HG03442 (cell line): ENCODE measurements around the gene PHC1.
A peak's percentile ranks its signal among the peaks of the same experiment; 100 is the strongest.
"Not testable (repeated sequence)": the region's sequence is repeated elsewhere in the genome, so short reads cannot be mapped to it uniquely, and the experiment has no call there.

Experiments used
- ATAC-seq: cut with Tn5 transposase; IDR thresholded peaks from one replicate; pipeline ENCODE4 v1.9.1; 2021; ENCODE audit warnings: mild to moderate bottlenecking, moderate library complexity; ENCODE audit not compliant: unreplicated experiment

Gene PHC1

DNA sequence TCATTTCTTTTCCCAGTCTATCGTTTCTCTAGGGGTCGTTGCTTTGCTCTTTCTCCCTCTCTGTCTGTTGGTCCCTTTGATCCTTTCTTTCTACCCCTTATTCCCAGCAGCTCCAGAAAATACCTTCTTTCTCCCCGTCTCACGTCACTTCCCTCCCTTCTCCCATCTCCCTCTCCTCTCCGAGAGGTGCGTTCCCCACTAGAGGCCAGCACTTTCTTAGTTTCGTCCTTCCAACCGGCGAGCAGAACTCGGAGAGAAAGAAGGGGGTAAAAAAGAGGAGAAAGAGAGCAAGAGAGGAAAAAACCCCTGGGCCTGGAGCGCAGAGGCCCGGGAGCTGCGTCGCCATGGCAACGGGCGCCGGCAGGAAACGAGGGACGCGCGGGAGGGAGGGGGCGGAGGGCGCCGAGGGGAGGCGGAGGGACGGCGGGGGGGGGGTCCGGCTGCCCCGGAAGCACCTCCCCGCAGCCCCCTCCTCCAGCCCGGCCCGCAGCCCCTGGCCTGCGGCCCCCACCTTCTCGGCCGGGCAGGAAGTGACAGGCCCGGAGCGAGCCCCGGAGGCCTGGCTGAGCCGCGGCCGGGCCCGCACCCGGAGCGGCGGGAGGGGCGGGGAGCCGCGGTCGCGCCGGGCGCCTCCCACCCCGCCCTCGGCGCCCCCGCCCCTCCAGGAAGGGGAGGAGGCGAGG is at the start of gene PHC1:
TSS of gene PHC1 (plus strand) at position 477 of the 683 bp plus-strand sequence. CDS start 3,169 bp downstream, outside the sequence.
- peak; percentile 66 for ATAC-seq

DNA sequence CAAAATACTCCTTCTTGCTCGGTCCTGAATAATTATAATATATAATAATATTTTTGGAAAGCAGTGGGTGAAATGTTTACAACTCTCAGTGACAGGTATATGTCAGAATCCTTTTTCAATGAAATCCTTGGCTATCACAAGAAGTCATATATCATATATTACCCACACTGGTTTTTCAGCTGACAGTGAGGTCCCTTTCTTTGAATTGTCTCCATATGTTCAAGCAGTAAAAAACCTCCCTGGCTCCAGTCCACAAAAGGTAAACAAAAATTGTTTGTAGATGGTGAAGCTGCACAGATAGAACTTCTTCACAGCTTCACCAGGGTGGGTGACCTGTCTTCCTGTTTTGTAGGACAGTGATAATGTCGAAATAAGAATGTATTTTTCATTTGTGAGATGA is 47.9 kb upstream of the PHC1 start:
- ATAC-seq = no peak

DNA sequence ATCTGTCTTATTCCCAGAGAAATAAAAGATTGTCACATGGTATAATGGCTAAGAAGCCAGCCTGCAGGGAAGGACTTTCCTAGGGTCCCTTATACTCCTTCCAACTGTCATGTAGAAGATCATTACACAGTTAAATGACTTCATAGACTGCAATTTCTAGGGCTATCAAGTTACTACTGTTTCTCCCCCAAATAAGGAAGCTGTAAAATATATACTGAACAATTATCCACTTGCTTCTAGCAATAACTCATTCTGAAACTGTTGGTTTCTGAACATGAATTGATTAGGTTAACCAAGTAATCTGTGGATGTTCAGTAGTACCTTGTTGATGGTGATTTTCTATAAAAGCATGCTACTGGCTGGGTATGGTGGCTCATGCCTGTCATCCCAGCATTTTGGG is 47.3 kb upstream of the PHC1 start:
- no peak for ATAC-seq

DNA sequence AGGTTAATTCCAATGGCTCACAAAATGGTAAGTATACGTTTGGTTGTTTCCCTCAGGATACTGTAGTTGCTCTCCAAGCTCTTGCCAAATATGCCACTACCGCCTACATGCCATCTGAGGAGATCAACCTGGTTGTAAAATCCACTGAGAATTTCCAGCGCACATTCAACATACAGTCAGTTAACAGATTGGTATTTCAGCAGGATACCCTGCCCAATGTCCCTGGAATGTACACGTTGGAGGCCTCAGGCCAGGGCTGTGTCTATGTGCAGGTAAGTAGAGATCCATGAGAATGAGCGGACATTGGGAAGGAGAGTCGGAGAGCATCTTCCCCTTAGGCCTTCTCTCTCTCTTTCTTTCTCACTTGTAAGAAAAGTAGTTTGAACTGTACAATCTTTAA is 46.5 kb upstream of the PHC1 start:
- no peak for ATAC-seq

DNA sequence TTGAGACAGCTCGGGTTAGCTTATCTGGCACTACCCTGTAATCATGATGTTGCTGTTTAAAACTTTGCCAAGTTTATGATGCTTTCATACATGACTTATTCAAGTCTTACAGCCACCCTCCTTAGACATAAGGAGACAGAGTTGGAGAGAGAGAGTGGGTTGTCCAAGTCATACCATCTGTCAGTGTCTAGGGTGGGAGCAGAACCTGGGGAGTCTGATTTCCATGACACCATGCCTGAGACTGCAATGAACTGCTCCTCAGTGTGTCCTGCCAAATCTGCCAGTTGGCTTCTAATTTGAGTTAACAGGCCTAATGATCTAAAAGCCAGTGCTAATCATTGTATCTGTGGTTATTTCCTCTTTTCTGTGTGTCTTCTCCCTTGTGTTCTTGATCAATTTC is 43.7 kb upstream of the PHC1 start:
- no peak for ATAC-seq

DNA sequence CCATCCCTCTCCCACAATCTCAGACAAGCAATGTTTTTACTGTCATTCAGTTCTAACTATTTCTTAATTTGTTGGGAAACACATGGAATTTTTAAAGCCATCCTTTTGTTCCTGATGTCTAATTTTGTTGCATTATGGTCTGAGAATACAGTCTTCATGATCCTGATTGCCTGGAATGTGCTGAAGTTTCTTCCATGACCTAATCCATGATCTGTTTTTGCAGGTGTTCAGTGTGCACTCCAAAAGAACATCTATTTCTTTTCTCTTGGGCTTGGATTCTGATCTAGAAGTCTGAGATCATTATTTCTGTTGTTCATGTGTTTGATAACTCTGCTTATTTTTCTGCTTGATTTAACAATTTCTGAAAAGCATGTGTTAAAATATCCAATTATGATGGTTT is 43.2 kb upstream of the PHC1 start:
- no peak for ATAC-seq

DNA sequence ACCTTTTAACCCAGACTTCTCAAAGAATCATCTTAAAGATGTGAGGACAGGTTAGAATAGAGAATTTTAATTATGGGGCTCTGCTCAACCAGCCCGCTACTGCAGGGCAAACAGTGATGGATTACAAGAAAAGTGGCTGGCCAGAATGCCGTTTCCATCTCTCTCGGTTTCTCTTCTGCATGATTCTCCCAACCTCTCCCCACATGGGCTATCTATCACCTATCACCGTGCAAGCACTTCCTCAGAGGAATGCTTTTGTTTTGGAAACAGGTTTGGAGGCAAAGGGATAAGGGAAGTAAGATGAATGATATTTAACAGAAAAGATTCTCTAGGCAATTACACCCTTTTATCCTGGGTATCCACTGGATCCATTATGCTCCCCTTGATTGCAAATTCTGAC is 37.4 kb upstream of the PHC1 start:
- no peak for ATAC-seq

DNA sequence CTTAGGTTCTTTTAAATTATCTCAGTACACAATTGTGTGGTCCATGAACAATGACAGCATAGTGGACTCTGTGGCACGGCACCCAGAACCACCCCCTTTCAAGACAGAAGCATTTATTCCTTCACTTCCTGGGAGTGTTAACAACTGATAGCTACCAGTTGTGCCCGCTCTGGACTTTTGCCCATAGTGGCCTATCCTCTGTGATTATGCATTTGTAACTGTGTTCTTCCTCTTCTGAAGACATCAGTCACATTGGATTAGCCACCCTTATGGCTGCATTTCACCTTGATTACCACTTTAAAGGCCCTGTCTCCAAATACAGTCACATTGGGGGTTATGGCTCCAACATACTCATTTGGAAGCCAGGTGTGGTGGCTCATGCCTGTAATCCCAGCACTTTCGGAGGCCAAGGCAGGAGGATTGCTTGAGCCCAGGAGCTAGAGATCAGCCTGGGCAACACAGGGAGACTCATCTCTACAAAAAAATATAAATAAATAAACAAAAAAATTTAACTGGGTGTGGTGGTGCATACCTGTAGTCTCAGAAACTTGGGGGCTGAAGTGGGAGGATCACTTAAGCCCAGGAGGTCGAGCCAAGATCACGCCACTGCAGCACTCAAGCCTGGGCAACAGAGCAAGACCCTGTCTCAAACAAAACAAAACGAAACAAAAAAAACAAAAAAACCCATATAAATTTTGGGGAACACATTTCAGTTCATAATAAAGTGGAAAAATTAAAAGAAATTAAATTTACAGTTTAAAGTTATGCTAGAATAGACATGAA is 27.6 kb upstream of the PHC1 start:
- ATAC-seq = no peak

DNA sequence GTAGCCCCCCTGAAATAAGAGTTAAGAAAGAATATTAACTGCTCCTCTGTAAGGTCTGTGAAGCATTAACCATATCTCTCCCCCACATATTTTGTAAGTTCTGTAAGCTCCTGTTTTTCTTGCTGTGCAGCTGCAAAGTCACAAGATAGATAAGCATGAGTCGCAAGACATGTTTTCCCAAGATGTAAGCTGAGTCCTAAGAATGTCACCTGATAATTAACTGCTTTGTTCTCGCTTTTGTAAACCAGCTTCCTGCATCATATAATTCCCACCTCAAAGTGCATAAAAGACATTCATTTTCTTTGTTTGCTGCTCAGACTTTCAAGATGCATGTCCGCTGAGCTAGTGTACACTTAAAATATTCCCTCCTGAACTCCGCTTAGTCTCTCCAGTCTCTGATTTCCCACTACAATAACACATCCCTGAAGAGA is 27.0 kb upstream of the PHC1 start:
- ATAC-seq = no peak

DNA sequence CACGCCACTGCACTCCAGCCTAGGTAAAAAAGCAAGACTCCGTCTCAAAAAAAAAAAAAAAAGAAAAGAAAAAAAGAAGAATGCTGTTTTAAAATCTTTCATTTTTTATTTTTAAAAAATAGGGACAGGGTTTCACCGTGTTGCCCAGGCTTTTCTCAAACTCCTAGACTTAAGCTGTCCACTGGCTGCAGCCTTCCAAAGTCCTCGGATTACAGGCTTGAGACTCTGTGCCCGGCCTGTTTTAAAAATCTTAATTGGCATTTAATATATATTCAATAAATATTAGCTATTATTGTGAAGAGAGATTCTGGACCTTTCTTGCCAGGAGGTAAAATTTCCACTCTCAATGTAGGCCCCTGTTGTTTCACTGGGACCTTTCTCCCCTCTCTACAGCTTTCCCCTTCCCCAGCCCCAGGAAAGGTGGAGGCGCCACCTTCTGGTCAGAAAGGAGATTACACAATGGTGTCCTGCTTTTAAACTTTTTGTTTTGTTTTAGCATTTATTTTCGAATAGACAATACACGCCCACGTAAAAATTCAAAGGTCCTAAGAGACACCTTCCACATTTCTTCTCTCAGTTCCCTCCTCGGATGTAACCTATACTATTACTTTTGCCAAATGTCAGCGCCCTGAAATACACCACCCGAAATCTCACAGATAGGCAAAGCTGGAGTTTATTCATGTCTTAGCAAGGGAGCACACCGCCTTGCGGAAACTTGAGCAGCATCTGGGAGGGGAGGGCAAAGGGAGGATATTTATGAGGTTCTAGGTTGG is 23.8 kb upstream of the PHC1 start:
- ATAC-seq = no peak

DNA sequence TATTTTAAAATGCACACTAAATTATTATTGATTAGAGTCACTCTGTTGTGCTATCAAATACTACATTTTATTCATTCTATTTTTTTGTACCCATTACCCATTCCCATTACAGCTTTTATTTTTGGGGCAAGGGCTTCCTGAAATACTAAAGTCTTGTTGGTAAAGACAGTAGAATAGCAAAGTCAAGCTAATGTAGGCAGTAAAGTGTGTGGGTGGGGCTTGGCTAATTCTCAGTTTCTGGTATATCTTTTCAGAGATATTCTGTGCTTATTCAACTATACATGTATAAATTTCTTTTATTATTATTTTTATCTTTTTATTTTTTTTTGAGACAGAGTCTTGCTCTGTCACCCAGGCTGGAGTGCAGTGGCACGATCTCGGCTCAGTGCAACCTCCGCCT is 22.3 kb upstream of the PHC1 start:
- ATAC-seq = no peak

DNA sequence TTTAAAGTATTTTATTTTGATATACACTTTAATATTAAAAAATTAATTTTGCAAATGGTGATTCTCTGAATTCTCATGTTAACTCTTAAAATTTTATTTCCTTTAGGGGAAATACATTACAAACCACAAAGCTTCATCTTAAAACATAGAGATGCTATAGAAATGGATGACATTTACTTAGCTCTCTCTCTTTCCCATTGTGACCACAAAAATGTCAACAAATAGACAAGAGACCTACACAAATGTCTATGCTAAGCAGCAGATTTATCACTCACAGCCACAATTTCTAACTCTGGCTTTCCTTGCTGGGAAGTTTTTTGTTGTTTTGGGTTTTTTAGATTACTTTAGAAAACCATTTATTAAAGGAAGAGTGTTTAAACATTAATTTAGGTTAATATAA is 19.9 kb upstream of the PHC1 start:
- ATAC-seq = no peak

DNA sequence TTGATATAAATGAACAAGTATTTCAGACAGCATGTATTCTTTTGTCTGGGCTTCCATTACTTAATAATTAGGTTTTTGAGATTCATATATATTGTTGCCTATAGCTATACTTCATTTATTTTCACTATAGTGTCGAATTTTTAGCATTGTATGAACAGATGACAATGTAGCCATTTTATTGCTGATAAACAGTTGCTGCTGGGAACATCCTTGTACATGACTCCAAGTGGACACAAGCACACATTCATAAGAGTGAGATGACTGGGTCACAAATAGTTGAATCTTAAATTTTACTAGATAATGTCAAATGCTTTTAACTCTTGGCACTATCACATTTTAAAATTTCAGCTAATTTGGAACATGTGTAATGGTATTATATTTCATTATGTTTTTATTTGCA is 19.3 kb upstream of the PHC1 start:
- no peak for ATAC-seq

DNA sequence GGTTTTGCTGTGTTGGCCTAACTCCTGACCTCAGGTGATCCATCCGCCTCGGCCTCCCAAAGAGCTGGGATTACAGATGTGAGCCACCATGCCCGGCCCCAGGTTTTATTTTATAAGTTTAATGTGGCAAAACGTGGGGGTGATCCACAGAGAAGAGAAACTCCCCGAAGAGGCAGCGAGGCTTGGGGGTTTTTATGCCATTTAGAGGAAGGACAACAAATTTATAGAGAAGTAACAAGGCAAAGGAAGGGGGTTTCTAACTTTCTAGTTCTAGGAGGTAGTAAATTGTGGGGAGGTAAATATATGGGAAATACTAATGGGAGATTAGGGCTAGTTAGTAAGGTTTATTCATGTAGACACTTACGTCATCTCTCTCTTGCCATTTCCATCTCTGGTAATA is 17.2 kb upstream of the PHC1 start:
- no peak for ATAC-seq

DNA sequence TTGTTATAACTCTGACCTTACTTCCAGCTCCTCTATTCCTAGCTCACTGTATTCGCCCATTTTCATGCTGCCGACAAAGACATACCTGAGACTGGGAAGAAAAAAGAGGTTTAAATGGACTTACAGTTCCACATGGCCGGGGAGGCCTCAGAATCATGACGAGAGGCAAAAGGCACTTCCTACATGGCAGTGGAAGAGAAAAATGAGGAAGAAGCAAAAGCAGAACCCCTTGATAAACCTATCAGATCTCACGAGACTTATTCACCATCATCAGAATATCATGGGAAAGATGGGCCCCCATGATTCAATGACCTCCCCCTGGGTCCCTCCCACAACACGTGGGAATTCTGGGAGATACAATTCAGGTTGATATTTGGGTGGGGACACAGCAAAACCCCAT is 14.5 kb upstream of the PHC1 start:
- ATAC-seq = no peak

DNA sequence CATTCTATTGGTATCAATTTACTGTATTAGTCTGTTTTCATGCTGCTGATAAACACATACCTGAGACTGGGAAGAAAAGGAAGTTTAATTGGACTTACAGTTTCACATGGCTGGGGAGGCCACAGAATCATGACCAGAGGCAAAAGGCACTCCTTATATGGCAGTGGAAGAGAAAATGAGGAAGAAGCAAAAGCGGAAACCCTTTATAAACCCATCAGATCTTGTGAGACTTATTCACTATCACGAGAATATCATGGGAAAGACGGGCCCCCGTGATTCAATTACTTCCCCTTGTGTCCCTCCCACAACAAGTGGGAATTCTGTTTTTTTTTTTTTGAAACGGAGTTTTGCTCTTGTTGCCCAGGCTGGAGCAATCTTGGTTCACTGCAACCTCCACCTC is 11.6 kb upstream of the PHC1 start:
- ATAC-seq = not testable (repeated sequence)

DNA sequence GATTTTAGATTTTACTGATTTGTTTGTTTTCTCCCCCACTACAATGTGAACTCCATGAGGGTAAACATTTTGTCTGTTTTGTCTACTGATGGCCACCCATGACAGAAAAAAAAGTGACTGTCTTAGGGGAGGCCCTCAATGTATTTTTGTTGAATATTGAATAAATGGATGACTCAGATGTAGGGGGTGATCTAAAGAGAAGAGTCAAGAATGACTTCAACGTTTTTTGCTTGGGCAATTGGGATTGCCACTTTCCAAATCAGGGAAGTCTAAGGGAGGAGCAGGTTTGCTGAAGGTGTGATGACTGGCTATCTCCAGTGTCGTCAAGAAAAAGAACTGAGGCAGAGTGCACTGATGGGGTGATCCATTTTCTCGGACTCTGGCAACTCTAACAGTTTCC is 10.7 kb upstream of the PHC1 start:
- ATAC-seq = no peak

DNA sequence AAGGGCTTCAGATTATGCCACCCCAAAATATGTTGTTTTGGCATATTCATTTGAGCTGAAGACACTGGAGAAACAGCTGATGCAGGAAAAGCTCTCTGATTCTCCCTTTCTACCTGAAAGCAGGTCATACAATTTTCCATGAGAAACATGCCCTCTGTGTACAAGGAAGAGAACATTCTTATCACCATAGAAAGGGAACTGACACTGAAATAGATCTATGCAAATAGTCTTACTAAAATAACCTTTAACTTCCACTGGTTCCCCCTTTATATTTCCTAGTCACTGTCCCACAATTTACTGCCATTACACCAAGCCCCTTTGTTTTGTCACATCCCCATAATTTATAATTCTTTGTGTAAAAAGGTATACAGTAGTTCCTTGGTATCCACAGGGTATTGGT is 9.6 kb upstream of the PHC1 start:
- no peak for ATAC-seq

DNA sequence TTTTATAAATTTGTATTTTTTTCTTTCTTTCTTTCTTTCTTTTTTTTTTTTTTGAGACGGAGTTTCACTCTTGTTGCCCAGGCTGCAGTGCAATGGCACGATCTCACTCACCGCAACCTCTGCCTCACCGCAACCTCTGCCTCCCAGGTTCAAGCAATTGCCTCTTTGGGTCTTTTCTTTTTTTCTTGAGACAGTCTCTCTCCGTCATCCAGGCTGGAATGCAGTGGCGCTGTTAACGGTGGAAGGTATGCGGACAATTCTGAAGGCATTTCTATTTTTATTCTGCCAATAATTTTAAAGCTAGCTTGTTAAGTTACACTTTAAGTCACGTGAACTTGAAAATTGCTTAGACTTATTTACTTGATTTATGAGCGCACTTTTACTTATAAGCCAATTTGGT is 8.8 kb upstream of the PHC1 start:
- ATAC-seq = no peak

DNA sequence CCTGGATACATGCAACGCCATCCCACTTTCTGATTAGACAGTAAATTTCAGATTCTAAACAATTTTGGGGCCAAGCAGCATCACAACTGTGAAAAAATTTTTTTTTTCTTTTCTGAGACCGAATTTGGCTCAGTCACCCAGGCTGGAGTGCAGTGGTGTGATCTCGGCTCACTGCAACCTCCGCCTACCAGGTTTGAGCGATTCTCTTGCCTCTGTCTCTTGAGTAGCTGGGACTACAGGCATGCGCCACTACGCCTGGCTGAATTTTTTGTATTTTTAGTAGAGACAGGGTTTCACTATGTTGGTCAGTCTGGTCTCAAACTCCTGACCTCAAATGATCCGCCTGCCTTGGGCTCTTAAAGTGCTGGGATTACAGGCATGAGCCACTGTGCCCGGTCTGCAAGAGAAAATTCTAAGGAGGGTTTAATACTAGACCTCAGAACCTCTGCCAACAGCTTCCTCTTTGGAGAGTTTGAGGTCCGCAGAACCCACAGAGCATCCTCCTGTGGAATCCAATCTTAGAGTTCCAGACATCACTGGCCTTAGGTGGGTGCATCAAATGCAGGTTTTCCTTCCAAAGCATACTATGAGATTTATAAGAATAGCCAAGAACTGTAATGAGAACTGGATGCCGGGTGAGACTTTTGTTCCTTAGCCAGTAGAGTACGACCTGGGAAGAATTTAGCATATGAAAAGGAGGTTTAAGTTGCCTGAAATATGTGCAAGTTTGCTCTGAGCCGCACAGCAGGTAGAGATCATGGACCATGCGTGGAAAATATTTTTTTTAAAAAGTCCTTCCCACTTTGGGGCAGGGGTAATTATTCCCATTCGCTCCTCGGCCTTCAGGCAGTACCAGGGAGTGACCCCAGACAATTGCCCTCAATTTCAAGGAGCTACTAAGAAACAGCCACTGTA is 7.8 kb upstream of the PHC1 start:
- no peak for ATAC-seq

DNA sequence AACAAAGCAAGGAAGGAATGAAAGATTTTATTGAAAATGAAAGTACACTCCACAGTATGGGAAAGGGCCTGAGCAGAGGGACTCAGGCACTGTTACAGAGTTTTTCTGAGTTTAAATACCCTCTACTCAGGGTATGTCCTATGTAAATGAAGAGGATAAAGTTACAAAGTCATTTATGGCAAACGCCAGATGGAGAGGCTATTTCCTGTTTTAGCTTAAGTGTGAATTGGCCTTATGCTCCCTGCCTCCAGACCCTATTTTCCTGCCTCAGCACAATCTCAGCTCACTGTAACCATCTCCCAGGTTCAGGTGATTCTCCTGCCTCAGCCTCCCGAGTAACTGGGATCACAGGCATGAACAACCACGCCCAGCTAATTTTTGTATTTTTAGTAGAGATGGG is 6.8 kb upstream of the PHC1 start:
- ATAC-seq = no peak
